AG08396 (cell line): Measurements from ENCODE around the gene INPP5D.

Source experiments
- DNase-seq: peaks from one replicate; pipeline ENCODE4 v3.0.0; 2012; ENCODE audit warnings: low spot score, mixed read lengths

The INPP5D gene

DNA sequence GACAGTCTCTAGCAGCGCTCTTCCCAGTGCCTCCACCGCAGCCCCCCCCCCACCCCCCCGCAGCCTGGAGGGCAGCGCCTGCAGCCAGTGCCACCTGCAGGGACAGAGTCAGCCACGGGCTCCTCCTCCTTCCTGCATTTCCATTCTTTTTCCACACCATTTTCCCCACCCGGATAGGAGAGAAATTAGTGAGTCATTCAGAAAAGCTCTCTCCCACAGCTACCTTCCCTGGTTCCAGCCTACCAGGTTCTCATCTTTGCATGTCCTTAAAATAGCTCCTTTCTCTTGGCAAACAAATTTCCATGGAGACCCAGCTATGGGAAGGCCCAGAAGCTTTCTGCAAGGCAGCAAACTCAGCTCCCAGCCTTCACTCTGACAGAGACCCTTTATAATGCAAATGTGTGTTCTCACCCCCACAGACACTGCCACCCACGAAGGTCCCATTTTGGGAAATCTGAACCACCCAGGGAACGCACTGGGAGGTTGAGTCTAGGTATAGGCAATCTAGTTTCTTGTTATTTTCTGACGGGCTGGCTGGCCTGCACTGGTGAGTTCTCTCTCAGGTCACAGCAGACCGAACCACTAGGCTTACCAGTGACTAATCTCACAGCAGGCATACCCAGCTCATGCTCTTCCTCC is 149.5 kb downstream of the INPP5D start:
- no peak for DNase-seq

- no peak for DNase-seq
Observed at GRCh38 chr2:233210281-233210680, 150.1 kb downstream of the INPP5D start.

DNA sequence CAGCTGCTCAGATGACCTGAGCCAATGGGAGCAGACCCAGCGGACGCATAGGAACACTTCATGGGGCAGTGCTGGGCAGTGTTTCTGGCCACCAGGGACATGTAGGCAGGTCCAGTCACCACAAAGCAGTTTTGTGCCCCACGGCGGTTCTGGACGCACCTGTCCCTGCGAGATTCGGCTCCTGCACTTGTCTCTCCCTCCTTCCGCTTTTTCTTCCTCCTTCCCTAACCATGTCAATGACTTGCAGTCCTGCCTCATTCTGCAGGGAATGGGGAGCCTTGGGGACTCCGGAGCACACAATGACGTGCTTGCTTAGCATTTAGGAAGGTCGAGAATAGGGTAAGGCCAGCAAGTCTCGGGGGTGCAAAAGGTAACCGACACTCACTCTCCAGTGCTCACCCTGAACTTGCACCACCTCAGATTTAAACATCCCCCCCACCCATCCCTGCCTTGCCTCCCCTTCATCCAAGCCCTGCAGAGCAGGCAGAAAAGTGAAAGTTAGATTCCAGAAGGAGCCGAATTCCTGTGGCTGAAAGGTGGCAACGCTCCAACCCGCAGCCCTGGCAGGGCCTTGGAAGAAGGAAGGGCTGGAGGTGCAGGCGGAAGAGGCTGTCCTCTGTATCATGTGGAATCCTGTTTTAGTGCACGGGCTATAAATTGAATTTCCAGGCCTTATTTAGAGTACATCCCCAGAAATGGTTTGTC is 150.9 kb downstream of the INPP5D start:
- DNase-seq, result peak; percentile 89

DNA sequence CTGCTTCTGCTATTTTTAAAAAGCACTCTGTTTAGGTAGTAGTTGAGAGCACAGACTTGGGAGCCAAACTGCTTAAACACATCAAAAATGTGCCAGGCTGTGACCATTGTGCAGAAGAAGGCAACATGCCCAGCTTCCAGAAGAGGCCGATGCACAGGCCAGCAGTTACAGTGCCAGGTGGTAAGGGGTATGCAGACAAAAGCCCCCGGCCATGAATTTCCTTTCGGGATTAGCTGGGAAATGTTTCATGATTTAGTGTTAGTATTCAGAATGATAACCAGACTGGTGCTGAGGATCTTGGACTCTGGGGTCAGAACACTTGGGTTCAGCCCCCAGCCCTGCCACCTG is 151.4 kb downstream of the INPP5D start:
- no peak for DNase-seq

DNA sequence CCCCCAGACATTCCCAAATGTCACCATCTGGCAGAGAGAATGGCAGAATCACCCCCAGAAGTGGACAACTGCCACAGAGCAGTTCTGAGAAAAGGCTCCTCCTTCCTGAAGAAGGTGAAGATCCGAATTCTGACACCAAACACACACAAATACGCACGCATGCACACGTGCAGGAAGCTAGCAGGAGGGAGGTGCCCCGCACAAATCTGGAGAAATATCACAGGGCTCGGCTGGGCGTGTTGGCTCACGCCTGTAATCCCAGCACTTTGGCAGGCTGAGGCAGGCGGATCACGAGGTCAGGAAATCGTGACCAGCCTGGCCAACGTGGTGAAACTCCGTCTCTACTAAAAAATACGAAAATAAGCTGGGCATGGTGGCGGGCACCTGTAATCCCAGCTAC is 152.9 kb downstream of the INPP5D start:
- no peak for DNase-seq

DNA sequence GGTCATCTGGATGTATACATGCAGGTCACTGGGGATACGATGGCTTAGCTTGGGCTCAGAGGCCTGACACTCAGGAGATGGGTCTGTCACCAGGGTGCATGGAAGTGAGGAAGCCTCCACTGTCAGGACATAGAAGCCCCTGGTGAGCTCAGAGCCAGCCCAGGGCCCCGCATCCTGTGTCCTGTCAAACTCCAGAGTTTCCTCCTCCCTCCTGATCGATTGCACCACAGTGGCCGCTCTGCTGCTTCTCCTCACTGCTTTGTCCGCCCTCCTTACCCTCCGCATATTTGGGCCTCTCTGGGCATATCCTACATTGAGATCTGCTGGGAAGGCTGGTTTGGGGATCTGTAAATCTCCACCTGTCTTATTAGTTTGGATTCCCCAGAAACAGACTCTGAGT is 153.8 kb downstream of the INPP5D start:
- no peak for DNase-seq

- DNase-seq, result no peak
Observed at GRCh38 chr2:233217892-233218377, 157.8 kb downstream of the INPP5D start.

GRCh38 chr2:233218836-233219235 is 158.7 kb downstream of the INPP5D start:
- DNase-seq, result no peak

- no peak for DNase-seq
Observed at GRCh38 chr2:233219848-233220247, 159.7 kb downstream of the INPP5D start.

- DNase-seq, result no peak
Observed at GRCh38 chr2:233221378-233222063, 161.4 kb downstream of the INPP5D start.

DNA sequence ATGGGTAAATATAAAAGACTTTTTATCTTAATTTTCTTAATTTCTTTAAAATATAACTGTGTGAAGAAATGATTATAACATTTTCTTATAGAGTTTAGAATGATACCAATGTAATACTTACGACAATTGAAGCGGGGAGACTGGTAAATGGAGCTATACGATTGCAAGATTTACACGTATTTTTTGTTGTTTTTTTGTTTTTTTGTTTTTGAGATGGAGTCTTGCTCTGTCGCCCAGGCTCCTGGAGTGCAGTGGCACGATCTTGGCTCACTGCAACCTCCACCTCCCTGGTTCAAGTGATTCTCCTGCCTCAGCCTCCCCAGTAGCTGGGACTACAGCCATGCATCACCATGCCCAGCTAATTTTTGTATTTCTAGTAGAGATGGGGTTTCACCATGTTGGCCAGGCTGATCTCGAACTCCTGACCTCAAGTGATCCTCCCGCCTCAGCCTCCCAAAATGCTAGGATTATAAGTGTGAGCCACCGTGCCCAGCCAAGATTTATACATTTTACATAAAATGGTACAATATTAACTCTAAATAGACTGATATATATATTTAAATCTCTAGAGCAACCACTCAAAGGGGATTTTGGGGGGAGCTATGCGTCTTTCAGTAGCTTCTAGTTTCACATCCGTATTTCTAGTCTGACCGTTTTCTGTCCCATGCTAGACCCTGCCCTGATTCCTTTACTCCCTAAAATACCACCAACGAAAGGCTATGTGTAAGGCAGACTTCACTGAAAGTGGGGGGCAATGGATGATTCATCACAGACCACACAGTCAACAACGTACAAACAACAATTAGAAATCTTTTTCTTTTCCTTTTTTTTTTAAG is 163.1 kb downstream of the INPP5D start:
- DNase-seq, result no peak

DNA sequence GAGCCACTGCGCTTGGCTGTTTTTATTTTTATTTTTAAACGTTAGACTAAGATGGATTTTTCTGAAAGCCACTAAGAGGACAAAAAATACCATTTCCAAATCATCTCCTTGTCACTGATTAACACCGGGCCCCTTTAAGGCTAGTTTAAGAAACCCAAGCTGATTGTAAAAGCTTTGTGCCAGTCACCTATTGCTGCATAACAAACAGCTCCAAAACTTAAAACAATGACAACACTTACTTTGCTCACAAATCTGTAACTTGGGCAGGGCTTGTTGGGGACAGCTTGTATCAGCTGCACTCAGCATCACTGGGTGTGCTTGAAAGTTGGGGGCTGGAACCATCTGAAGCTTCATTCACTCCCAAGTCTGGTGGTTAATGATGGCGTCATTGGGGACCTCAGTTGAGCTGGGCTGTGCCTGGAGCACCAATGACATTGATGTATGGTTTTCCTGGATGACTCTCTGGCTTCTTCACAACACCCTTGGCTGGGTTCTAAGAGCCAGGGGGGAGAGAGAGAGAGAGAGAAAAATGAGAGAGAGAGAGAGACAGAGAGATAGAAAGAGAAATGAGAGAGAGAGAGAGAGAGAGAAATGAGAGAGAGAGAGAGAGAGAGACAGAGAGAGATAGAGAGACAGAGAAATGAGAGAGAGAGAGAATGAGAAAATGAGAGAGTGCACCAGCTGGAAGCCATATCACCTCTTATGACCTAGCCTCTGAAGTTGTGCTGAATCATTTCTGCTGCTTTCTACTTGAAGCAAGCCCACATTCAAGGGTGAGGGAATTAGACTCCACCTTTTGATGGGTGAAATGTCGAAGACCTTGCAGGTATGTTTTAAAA is 165.3 kb downstream of the INPP5D start:
- no peak for DNase-seq

GRCh38 chr2:233226511-233227031 is 166.4 kb downstream of the INPP5D start:
- no peak for DNase-seq

GRCh38 chr2:233227346-233227978 is 167.3 kb downstream of the INPP5D start:
- DNase-seq, result no peak

- no peak for DNase-seq
Observed at GRCh38 chr2:233228376-233228775, 168.2 kb downstream of the INPP5D start.

GRCh38 chr2:233233618-233234230 is 173.6 kb downstream of the INPP5D start:
- DNase-seq, result no peak

- DNase-seq, result no peak
Observed at GRCh38 chr2:233234264-233234663, 174.1 kb downstream of the INPP5D start.

DNA sequence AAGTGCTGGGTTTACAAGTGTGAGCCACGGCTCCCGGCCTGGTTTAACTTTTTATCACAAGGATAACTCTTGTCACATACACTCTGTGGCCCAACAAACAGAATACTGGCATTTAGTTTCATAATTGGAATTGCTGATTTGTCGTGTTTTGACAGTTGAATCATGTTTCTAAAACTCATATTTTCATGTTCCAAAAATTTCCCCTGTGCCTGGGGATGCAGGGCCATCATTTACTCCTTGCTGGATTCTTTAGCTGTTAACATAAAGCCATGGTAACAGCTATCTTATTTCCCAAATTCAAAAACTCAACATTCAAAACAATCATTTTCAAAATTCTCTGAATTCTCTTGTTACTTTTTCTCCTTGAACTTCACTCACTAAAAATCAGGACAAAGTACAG is 174.9 kb downstream of the INPP5D start:
- DNase-seq, result no peak

DNA sequence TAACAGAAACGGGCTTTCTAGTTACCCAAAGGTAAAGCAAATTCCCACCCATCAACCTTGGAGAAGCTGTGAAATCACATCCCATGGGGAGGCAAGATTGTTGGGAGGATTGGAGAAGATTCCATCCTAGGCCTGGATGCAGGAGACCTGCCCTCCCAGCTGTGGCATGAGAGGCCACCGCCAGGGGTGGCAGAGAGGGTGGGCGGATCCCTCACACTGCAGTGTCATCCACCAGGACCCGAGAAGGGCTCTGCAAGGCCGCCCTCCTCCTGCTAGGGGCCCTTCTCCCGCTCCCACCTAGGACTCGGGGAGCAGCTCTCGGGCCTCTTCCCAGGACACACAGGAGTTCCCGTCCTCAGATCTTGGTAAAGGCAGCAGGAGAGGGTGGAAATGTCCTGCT is 175.8 kb downstream of the INPP5D start:
- no peak for DNase-seq
